SHP77 (cell line): ENCODE data around the gene RPL22L1.
"Not testable (repeated sequence)": the region's sequence is repeated elsewhere in the genome, so short reads cannot be mapped to it uniquely, and the experiment has no call there.

Source experiments
- DNase-seq, 2 experiments: peaks; one replicate each; lab custom pipeline; 2025; lab: John Stamatoyannopoulos, UW

RPL22L1 gene

GRCh38 chr3:170869645-170870593, at the start of gene RPL22L1:
TSS of gene RPL22L1 (minus strand) at chr3:170870195. CDS start at chr3:170870167, 28 bp downstream.
- no peak for DNase-seq

- DNase-seq, result no peak
These were observed 48.7 kb upstream of the RPL22L1 start for GRCh38 chr3:170918715-170919114.

DNA sequence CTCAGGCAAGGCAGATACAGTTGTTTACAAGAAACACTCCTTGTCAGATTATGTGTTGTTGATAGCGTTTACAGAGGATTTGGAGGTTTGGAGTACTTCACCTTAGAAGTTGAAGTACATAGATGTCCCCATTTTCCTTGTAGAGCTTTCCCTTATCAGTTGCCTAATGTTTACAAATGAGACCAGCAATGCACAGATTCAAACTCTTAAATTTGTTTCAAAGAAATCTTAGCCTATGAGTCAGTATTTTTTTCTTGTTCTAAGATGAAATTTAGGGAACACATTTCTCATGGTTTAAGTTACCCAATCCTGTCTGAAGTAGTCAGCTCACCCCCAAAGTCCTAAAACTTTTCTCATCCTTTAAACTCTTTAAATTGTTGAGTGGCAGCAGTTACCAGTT, 44.7 kb upstream of the RPL22L1 start:
- no peak for DNase-seq

- DNase-seq, result no peak
These were observed 44.2 kb upstream of the RPL22L1 start for GRCh38 chr3:170914212-170914611.

DNA sequence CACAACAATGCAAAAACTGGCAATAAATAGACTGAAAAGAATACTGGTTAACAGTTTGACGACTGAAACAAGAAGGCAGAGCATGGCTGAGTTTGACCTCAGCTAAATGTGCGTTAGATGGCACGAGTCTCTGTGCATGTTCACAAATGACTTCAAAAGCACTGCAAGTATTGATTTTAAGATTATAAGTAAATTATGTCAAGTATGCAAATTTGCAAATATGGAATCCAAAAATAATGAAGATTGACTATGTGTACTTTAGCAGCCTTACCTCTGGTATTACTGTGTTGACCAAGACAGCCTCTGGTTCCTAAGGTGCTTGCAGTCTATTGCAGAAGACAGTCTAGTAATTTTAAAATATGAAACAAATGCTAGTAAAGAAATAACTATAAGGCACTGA, 41.1 kb upstream of the RPL22L1 start:
- DNase-seq, result no peak

GRCh38 chr3:170910542-170910941, 40.5 kb upstream of the RPL22L1 start:
- DNase-seq, result no peak

GRCh38 chr3:170909129-170909903, 39.3 kb upstream of the RPL22L1 start:
- DNase-seq, result no peak

DNA sequence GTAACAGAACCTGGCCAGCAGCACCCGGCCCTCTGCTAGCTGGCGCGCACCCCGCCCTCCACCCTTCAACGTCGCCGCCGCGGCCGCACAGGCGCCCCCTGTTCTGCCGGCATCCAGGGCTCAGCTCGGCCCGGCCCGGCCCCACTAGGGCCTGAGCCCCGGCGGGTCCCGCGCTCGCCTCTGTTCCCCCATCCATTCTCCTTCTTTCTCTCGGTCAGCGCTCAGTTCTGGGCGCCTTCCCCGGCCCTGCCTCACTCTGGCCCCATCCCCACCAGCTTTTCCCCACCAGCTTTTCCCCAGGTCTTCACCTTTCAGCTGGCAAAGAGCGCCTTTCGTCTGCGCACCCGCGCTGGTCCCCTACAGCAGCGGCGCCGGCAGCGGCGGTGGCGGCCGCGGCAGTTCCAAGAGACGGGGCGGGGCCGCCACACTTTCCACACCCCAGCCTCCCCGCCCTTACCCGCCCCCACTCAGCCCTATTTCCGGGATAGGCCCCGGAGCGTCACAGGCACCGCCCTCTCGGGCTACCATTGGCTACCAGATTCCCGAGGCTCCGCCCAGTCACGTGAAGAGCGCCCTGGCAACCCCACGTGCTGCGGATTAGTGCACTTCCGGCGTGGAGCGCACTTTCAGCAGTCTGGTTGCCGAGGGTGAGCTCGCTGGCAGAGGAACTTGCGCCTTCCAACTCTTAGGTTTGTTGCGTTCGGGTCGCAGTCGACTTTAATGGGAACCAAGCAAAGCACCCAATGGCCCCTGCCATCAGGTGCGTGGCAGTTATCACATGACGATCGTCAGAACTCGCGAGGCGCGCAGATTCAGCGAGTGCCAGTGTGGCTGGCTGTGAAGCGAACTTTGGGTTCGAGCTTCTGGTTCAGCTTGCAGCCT, 38.5 kb upstream of the RPL22L1 start, which contains the start of gene EIF5A2:
EIF5A2 (minus strand) TSS at position 403 of the 882 bp plus-strand sequence. CDS start 831 bp downstream, outside the sequence.
- DNase-seq, result peak; percentile 61 to 71

- DNase-seq, result no peak
These were observed 37.7 kb upstream of the RPL22L1 start for GRCh38 chr3:170907637-170908234.

DNA sequence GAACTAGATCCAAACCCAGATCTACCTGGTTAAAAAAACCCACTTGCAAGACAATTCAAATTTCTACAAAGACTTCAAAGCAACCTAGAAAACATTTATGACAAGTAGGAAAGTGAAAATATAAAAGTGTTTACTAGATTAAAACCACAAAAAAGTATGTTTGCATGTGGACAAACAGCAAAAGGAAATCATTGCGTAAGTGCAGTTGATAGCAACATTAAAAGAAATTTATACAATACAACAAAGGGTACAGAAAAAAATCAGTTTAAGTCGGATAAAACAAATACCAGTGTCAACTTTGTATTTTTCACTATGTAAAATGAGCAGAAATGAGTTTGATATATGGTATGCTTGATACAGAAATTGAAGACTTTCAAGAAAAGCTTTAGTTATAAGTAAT, 35.9 kb upstream of the RPL22L1 start:
- DNase-seq, result no peak

DNA sequence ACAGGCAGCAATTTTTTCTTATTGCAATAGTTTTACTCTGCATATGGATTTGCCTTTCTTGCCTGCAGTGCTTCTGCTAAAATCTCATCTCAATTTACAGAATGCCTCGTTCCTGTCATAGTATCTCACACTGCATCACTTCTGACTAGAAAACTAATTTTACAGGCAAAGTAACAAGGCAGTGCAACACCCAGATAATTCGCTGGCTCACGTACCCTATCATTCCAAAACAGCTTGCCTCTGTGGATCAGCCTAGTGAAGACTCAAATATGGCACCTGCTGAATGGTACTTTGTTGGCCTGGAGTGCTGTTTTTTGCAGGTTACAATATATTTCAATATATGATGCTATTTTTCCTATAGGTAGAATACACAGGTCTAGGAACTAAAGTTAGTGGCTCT, 33.1 kb upstream of the RPL22L1 start:
- DNase-seq, result no peak

- DNase-seq, result no peak
These were observed 29.5 kb upstream of the RPL22L1 start for GRCh38 chr3:170899455-170899854.

GRCh38 chr3:170897978-170898377, 28.0 kb upstream of the RPL22L1 start:
- DNase-seq, result no peak

DNA sequence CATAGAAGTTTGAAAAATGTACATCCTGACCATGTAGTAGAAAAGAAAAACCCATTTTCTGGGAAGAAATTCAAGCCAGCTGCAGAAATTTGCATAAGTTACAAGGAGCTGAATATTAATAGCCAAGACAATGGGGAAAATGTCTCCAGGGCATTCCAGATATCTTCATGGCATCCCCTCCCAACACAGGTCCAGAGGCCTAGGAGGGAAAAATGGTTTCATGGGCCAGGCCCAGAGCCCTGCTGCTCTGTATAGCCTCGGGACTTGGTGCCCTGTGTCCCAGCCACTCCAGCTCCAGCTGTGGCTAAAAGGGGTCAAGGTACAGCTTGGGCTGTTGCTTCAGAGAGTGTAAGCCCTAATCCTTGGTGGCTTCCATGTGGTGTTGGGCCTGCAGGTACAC, 27.2 kb upstream of the RPL22L1 start:
- not testable (repeated sequence) for DNase-seq

GRCh38 chr3:170896781-170897180, 26.8 kb upstream of the RPL22L1 start:
- no peak for DNase-seq

DNA sequence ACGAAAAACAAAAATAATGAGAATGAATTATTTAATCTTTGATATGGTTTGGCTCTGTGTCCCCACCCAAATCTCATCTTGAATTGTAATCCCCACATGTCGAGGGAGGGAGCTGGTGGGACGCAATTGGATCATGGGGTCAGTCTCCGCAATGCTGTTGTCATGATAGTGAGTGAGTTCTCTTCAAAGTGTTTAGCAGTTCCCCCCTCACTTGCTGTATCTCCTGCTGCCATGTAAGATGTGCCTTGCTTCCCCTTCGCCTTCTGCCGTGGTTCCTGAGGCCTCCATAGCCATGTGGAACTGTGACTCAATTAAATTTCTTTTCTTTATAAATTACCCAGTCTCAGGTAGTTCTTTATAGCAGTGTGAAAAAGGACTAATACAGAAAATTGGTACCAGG, 26.3 kb upstream of the RPL22L1 start:
- not testable (repeated sequence) for DNase-seq

- DNase-seq, result no peak
These were observed 23.9 kb upstream of the RPL22L1 start for GRCh38 chr3:170893895-170894294.

- no peak for DNase-seq
These were observed 19.6 kb upstream of the RPL22L1 start for GRCh38 chr3:170889630-170890029.

- no peak for DNase-seq
These were observed 19.1 kb upstream of the RPL22L1 start for GRCh38 chr3:170889132-170889531.

DNA sequence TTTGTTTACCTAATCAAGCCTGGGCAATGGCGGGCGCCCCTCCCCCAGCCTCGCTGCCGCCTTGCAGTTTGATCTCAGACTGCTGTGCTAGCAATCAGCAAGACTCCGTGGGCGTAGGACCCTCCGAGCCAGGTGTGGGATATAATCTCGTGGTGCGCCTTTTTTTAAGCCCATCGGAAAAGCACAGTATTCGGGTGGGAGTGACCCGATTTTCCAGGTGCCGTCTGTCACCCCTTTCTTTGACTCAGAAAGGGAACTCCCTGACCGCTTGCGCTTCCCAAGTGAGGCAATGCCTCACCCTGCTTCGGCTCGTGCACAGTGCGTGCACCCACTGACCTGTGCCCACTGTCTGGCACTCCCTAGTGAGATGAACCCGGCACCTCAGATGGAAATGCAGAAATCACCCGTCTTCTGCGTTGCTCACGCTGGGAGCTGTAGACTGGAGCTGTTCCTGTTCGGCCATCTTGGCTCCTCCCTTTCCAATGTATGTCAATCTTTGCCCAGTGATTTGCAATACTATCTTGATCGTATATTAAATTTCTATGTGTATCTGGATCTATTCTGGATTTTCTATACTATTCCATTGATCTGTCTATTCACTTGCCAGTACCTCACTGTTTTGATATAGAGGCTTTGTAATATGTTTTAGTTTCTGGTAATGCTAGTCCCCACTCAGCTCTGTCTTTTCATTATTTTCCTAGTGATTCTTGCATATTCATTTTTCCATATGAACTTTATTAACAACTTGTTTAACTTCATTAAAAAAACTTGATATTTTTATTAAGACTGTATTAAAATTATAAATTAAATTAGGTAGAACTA, 14.3 kb upstream of the RPL22L1 start:
- not testable (repeated sequence) for DNase-seq
